Colonic mucosa (tissue), 4 donors: Measurements from ENCODE around the gene THSD7B. TPM values are rescaled to one million over a fixed set of nuclear protein-coding genes. Genes with fewer than 3 reads are reported as not detected.

Experiments
- DNase-seq: peaks from one replicate; pipeline ENCODE4 v3.0.0-alpha.2; 2020
- H3K27ac ChIP-seq: fragments of 200-600 bp; one replicate; pipeline ENCODE4 v1.8.0; 2021
- H3K27me3 ChIP-seq: fragments of 200-600 bp; one replicate; pipeline ENCODE4 v1.8.0; 2021
- H3K36me3 ChIP-seq: fragments of 200-600 bp; one replicate; pipeline ENCODE4 v1.8.0; 2021
- H3K4me1 ChIP-seq: fragments of 200-600 bp; one replicate; pipeline ENCODE4 v1.8.0; 2021; ENCODE audit warnings: mild to moderate bottlenecking
- H3K4me3 ChIP-seq: fragments of 200-600 bp; one replicate; pipeline ENCODE4 v1.8.0; 2021
- H3K9ac ChIP-seq, 2 donors: one replicate each; pipeline ENCODE4 v1.7.0; 2013; ENCODE audit warnings: control low read depth in 2 of 2, low read depth in 2 of 2, low read length in 2 of 2
- H3K9me3 ChIP-seq: fragments of 200-600 bp; one replicate; pipeline ENCODE4 v1.8.0; 2021
- intact Hi-C: fragments of 100-400 bp; cut with DNase I; formaldehyde crosslinking; loops from one replicate; pipeline ENCODE4 v1.14.1; 2022
- total RNA-seq, 2 donors: library from RNA; stranded (reverse); fragmentation: NEBNext Ultra II Directional in 1 of 2; extraction: Animal tissue kit (Norgen Biotek cat#: 25700) in 1 of 2; gene quantifications; one replicate each; pipeline ENCODE4 v1.2.1, GENCODE V29; 2021
- TF ChIP-seq, protein P1 (sequence below): fragments of 200-600 bp; IDR thresholded peaks from one replicate; pipeline ENCODE4 v1.8.0; 2022; ENCODE audit warnings: antibody characterized with exemption, mild to moderate bottlenecking
- donor health status: healthy.
- donor health status: DM: no; HTN: no; CAD: no.
- donor health status: DM: no; HTN: no; CAD: no.

The THSD7B gene
- total RNA-seq, 2 donors from 2014 or later: 0.05 to 0.29 TPM

- no peaks in the 10 kb centered on the region for H3K36me3 ChIP-seq
- DNase-seq: no peak
- TF ChIP-seq, protein P1, sequence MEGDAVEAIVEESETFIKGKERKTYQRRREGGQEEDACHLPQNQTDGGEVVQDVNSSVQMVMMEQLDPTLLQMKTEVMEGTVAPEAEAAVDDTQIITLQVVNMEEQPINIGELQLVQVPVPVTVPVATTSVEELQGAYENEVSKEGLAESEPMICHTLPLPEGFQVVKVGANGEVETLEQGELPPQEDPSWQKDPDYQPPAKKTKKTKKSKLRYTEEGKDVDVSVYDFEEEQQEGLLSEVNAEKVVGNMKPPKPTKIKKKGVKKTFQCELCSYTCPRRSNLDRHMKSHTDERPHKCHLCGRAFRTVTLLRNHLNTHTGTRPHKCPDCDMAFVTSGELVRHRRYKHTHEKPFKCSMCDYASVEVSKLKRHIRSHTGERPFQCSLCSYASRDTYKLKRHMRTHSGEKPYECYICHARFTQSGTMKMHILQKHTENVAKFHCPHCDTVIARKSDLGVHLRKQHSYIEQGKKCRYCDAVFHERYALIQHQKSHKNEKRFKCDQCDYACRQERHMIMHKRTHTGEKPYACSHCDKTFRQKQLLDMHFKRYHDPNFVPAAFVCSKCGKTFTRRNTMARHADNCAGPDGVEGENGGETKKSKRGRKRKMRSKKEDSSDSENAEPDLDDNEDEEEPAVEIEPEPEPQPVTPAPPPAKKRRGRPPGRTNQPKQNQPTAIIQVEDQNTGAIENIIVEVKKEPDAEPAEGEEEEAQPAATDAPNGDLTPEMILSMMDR: no peak
- no peaks in the 10 kb centered on the region for H3K9me3 ChIP-seq
- H3K27ac ChIP-seq: no peak overlapping the region
- no peaks in the 10 kb centered on the region for H3K4me1 ChIP-seq
- no peak overlapping the region for H3K9ac ChIP-seq
- intact Hi-C loops: no loop called here
- no peak overlapping the region for H3K4me3 ChIP-seq
- H3K27me3 ChIP-seq: no peaks in the 10 kb centered on the region
Measured at GRCh38 chr2:137237055-137237454, 471.7 kb downstream of the THSD7B start.

DNA sequence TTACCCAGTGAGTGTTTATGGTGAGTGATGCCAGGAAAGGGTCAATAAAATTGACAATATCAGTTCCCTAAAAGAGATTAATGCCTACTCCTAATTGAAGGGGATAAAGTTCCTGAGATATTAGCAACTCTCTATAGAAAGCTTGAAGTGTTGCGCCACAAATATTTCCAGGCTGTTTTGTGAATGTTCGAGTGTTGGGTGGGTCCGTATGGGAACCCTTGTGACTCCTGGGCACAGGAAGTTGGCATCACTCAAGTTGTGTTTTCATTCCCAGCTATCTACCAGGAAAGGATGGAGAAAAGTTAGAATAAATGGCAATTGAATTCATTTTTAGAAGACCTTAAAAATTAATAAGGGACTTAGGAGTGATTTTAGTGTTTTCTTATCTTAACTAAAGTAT is 472.7 kb downstream of the THSD7B start:
- H3K27ac ChIP-seq: no peak overlapping the region
- no peaks in the 10 kb centered on the region for H3K9me3 ChIP-seq
- H3K4me1 ChIP-seq: no peaks in the 10 kb centered on the region
- H3K27me3 ChIP-seq: no peaks in the 10 kb centered on the region
- no peak overlapping the region for H3K4me3 ChIP-seq
- DNase-seq: no peak
- no peak overlapping the region for H3K9ac ChIP-seq
- H3K36me3 ChIP-seq: no peaks in the 10 kb centered on the region
- intact Hi-C loops: no loop called here
- TF ChIP-seq, protein P1: no peak

GRCh38 chr2:137249463-137250130 is 484.3 kb downstream of the THSD7B start:
- H3K4me3 ChIP-seq: no peak overlapping the region
- no peak overlapping the region for H3K9ac ChIP-seq
- H3K27me3 ChIP-seq: no peaks in the 10 kb centered on the region
- no peaks in the 10 kb centered on the region for H3K4me1 ChIP-seq
- TF ChIP-seq, protein P1: no peak
- H3K9me3 ChIP-seq: no peaks in the 10 kb centered on the region
- no peak for DNase-seq
- no peaks in the 10 kb centered on the region for H3K36me3 ChIP-seq
- H3K27ac ChIP-seq: no peak overlapping the region
- intact Hi-C loops: no loop called here

DNA sequence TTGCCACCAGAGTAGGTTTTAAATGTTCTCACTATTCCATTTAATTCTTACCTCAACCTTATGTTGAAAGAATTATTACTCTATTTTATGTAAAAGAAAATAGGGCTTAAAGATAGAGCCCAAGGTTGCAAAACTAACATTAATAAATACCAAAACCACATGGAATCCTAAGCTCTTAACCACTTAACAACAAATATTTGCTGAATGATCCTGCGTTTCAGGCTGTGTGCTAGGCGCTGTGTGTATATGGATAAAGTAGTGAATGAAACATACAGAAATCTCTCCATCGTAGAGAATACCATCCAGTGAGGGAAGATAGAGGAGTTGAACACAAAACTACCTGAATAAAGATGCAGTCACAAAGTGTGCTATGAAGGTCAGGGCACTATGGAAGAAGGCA is 485.1 kb downstream of the THSD7B start:
- DNase-seq: no peak
- Histone ChIP-seq H3K27me3 (no peaks in the 10 kb centered on the region), H3K9ac (no peak overlapping the region), H3K36me3 (no peaks in the 10 kb centered on the region), H3K4me3 (no peak overlapping the region), H3K4me1 (no peaks in the 10 kb centered on the region), H3K9me3 (no peaks in the 10 kb centered on the region), H3K27ac (no peak overlapping the region)
- TF ChIP-seq, protein P1: no peak
- intact Hi-C loops: no loop called here

DNA sequence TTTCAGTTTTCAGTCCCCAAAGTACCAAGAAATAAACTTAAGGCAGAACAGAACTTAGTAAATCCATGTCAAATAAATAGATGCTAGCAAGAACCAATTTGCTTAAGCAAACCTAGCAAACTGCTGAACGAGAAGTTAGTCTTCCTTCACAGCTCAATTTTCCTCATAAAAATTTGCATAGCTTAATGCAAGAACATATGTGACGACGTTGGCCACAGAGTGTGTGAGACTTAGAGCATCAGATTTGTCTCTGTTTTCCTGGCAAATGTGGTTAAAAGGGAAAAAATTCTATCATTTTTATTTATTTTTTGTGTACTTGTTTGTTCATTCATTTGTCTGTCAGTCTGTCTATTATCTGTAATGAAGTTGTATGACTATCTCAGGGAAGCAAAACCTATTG is 485.7 kb downstream of the THSD7B start:
- no peak overlapping the region for H3K27ac ChIP-seq
- H3K9me3 ChIP-seq: no peaks in the 10 kb centered on the region
- H3K4me3 ChIP-seq: no peak overlapping the region
- H3K4me1 ChIP-seq: no peaks in the 10 kb centered on the region
- intact Hi-C loops: no loop called here
- H3K9ac ChIP-seq: no peak overlapping the region
- DNase-seq: no peak
- TF ChIP-seq, protein P1: no peak
- no peaks in the 10 kb centered on the region for H3K36me3 ChIP-seq
- no peaks in the 10 kb centered on the region for H3K27me3 ChIP-seq
